Endothelial cell of umbilical vein (primary cell): ENCODE measurements around the gene ANKS1B. TPM values are rescaled to one million over a fixed set of nuclear protein-coding genes. Genes with fewer than 3 reads are reported as not detected.

Experiments
- BruUV-seq: library from RNA; stranded (reverse); fragments of 400-500 nt; replicated peaks from 2 replicates; lab custom pipeline; 2021; lab: Mats Ljungman, UMichigan
- CTCF ChIA-PET: fragments of 300-600, 350-600 bp; sonication (Branson Sonifier 250); formaldehyde crosslinking; loops from one replicate; lab custom pipeline; 2021; ENCODE audit warnings: antibody characterized with exemption, inconsistent platforms; lab: Charles Lee
- POLR2A ChIA-PET: fragments of 300-600, 350-600 bp; sonication (Branson Sonifier 250); formaldehyde crosslinking; loops from one replicate; lab custom pipeline; 2021; ENCODE audit warnings: antibody characterized with exemption, inconsistent platforms; lab: Charles Lee
- DNase-seq: peaks from one replicate; pipeline ENCODE4 v3.0.0-alpha.2; 2011; ENCODE audit warnings: low read depth, low spot score
- FAIRE-seq: peaks from 2 replicates; lab custom pipeline; 2011; peaks lifted over from hg19 to GRCh38; lab: Jason Lieb, UNC
- H2AFZ ChIP-seq: 2 replicates; pipeline ENCODE4 v1.6.0; 2012; ENCODE audit warnings: low read depth, low read length, control low read depth, inconsistent platforms
- H3K27ac ChIP-seq: 2 replicates; pipeline ENCODE4 v1.5.1; 2011; ENCODE audit warnings: low read depth, mild to moderate bottlenecking, control low read depth, low read length, moderate library complexity; ENCODE audit not compliant: insufficient read depth
- H3K27me3 ChIP-seq, 2 experiments: 2 replicates each; pipeline versions ENCODE4 v1.6.0 to v1.6.1; 2011; ENCODE audit warnings: low read length in 2 of 2, mixed read lengths in 1 of 2; ENCODE audit not compliant: control insufficient read depth in 2 of 2, insufficient read depth in 2 of 2
- H3K36me3 ChIP-seq, 2 experiments: 2 replicates in 1 of 2; 3 replicates in 1 of 2; pipeline ENCODE4 v1.5.1; 2011; ENCODE audit warnings: low read length in 2 of 2, mild to moderate bottlenecking in 1 of 2, moderate library complexity in 1 of 2; ENCODE audit not compliant: control insufficient read depth in 2 of 2, insufficient read depth in 2 of 2; ENCODE audit errors: extremely low read depth in 1 of 2
- H3K4me1 ChIP-seq: 3 replicates; pipeline ENCODE4 v1.5.1; 2011; ENCODE audit warnings: mild to moderate bottlenecking, low read length; ENCODE audit not compliant: control insufficient read depth, insufficient read depth; ENCODE audit errors: extremely low read depth
- H3K4me2 ChIP-seq: 2 replicates; pipeline ENCODE4 v1.6.1; 2011; ENCODE audit warnings: low read length, control low read depth, mixed read lengths; ENCODE audit not compliant: insufficient read depth
- H3K4me3 ChIP-seq, 3 experiments: fragments of 200-600 bp in 1 of 3; sonication (generic), shearing (Covaris generic) in 1 of 3; replicated peaks in 1 of 3; 2 replicates each; pipeline ENCODE4 v1.5.1; 2011 to 2016; ENCODE audit warnings: control low read depth in 3 of 3, low read length in 3 of 3, mild to moderate bottlenecking in 2 of 3, inconsistent platforms in 1 of 3, low read depth in 1 of 3, moderate library complexity in 1 of 3; ENCODE audit not compliant: insufficient read depth in 1 of 3
- H3K79me2 ChIP-seq: 2 replicates; pipeline ENCODE4 v1.6.0; 2012; ENCODE audit warnings: low read length, inconsistent platforms; ENCODE audit not compliant: control insufficient read depth, insufficient read depth
- H3K9ac ChIP-seq: replicated peaks from 2 replicates; pipeline ENCODE3; 2011; ENCODE audit warnings: low read length, control low read depth; ENCODE audit not compliant: insufficient read depth; ENCODE audit errors: extremely low read depth
- H3K9me1 ChIP-seq: replicated peaks from 3 replicates; pipeline ENCODE4 v1.6.0; 2011; ENCODE audit warnings: mild to moderate bottlenecking, low read length; ENCODE audit not compliant: control insufficient read depth, insufficient read depth; ENCODE audit errors: extremely low read depth
- H3K9me3 ChIP-seq: replicated peaks from 2 replicates; pipeline ENCODE4 v1.5.1; 2012; ENCODE audit warnings: low read length, inconsistent platforms; ENCODE audit not compliant: control insufficient read depth, insufficient read depth
- H4K20me1 ChIP-seq: replicated peaks from 2 replicates; pipeline ENCODE3; 2011; ENCODE audit warnings: mild to moderate bottlenecking, low read length; ENCODE audit not compliant: control insufficient read depth, insufficient read depth; ENCODE audit errors: extremely low read depth
- EZH2 ChIP-seq: IDR thresholded peaks from 2 replicates; pipeline ENCODE4 v1.6.1; 2012; ENCODE audit warnings: borderline replicate concordance, low read depth, mild to moderate bottlenecking, moderate library complexity, low read length, inconsistent platforms; ENCODE audit not compliant: severe bottlenecking
- FOS ChIP-seq: IDR thresholded peaks from 2 replicates; pipeline ENCODE4 v1.6.1; 2011; ENCODE audit warnings: mild to moderate bottlenecking, low read length, moderate library complexity, borderline replicate concordance; ENCODE audit not compliant: insufficient read depth
- GATA2 ChIP-seq: IDR thresholded peaks from 2 replicates; pipeline ENCODE4 v1.7.0; 2011; ENCODE audit warnings: low read depth, mild to moderate bottlenecking, moderate library complexity, mixed read lengths, low read length; ENCODE audit not compliant: insufficient read length, insufficient read depth
- JUN ChIP-seq: IDR thresholded peaks from 2 replicates; pipeline ENCODE4 v1.6.1; 2011; ENCODE audit warnings: borderline replicate concordance, low read depth; ENCODE audit not compliant: insufficient read length, insufficient read depth
- MAX ChIP-seq: IDR thresholded peaks from 2 replicates; pipeline ENCODE4 v1.6.1; 2011; ENCODE audit not compliant: insufficient read depth, insufficient read length
- MYC ChIP-seq: IDR thresholded peaks from one replicate; pipeline ENCODE4 v1.6.1; 2011; ENCODE audit warnings: mild to moderate bottlenecking, low read depth, low read length
- POLR2A ChIP-seq: IDR thresholded peaks from 2 replicates; pipeline ENCODE4 v1.6.1; 2012; ENCODE audit warnings: low read depth, mild to moderate bottlenecking, control low read depth, low read length
- dilution Hi-C: fragments of 300-500 bp; cut with MboI; formaldehyde crosslinking; loops from one replicate; pipeline ENCODE4 v1.15.0; 2019; ENCODE audit warnings: low sequenced_read_pairs; ENCODE audit not compliant: extremely low pct_ligation_motif_present
- intact Hi-C: fragments of 100-400 bp; cut with micrococcal nuclease; formaldehyde crosslinking; loops from one replicate; pipeline ENCODE4 v1.10.0; 2022
- polyA plus RNA-seq, 4 experiments: library from polyadenylated mRNA; depleted of rRNA in 3 of 4; stranded (reverse) in 3 of 4; unstranded in 1 of 4; fragments of >200 nt; gene quantifications; 2 replicates each; pipeline versions ENCODE4 v1.2.1 to v1.2.3, GENCODE V29; 2011 to 2012; ENCODE audit warnings: missing spikeins in 1 of 4
- total RNA-seq: library from RNA; stranded (reverse); gene quantifications from 2 replicates; pipeline ENCODE4 v1.2.3, GENCODE V29; 2021
- TF ChIP-seq, protein P1 (sequence below), 2 donors: IDR thresholded peaks; 1 replicate in 1 of 2; 2 replicates in 1 of 2; pipeline ENCODE4 v1.5.1; 2011; ENCODE audit warnings: low read length in 2 of 2, mild to moderate bottlenecking in 2 of 2, moderate library complexity in 2 of 2, control low read depth in 1 of 2, inconsistent platforms in 1 of 2, low read depth in 1 of 2; ENCODE audit not compliant: insufficient read depth in 1 of 2; ENCODE audit errors: extremely low read depth in 1 of 2

ANKS1B gene
- total and polyA plus RNA-seq, 2 donors (not counting 3 experiments of a cell fraction or from before 2014, with no cell fraction given), result 0.15 to 0.38 TPM

GRCh38 chr12:98821866-98822265, 1162.9 kb downstream of the ANKS1B start:
- no peak for DNase-seq
- Histone ChIP-seq H3K79me2 (no peaks in the 10 kb centered on the region), H3K36me3 (no peaks in the 10 kb centered on the region), H4K20me1 (no peaks in the 10 kb centered on the region), H3K9me3 (no peaks in the 10 kb centered on the region), H2AFZ (no peak overlapping the region), H3K4me2 (no peak overlapping the region), H3K9me1 (no peaks in the 10 kb centered on the region), H3K9ac (no peak overlapping the region), H3K4me3 (no peak overlapping the region), H3K4me1 (no peaks in the 10 kb centered on the region), H3K27ac (no peak overlapping the region), H3K27me3 (peaks cover 0 to 2% of the 10 kb centered on the region in 2 experiments)
- FAIRE-seq, result no peak
- CTCF ChIA-PET, result no interaction called here
- dilution Hi-C loops (no loop called here), intact Hi-C loops (no loop called here)
- no TSS peak for BruUV-seq
- POLR2A ChIA-PET, result no interaction called here
- no peak for TF ChIP-seq MYC
- no peak for TF ChIP-seq JUN
- TF ChIP-seq POLR2A, result no peak

DNA sequence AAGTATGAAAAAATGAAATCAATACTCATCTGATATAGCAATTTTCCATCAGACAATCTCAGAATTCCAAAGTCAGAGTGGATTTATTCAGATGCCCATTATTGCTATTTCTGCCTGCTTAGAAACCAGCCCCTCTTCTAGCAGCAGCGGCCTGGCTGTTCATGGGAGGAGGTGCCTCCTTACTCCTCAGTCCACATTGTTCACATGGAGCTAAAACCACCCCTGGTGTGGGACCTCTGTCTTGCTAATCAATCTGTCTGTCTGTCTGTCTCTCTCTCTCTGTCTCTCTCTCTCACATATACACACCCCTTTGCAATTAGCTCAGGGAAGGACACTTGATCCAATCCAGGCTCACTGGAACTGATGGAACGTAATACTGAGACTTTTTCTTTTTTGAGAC, 1163.5 kb downstream of the ANKS1B start:
- no peaks in the 10 kb centered on the region for H3K36me3 ChIP-seq
- ChIA-PET POLR2A (no interaction called here), CTCF (interaction anchor here (1.4 kb wide), 1 partner anchor 13 kb away, joined by 4 read pairs; no protein-coding TSS in a partner anchor)
- intact Hi-C loops, result no loop called here
- TF ChIP-seq MAX (no peak), FOS (no peak), MYC (no peak), POLR2A (no peak), EZH2 (no peak), GATA2 (no peak), JUN (no peak)
- TF ChIP-seq, protein P1, sequence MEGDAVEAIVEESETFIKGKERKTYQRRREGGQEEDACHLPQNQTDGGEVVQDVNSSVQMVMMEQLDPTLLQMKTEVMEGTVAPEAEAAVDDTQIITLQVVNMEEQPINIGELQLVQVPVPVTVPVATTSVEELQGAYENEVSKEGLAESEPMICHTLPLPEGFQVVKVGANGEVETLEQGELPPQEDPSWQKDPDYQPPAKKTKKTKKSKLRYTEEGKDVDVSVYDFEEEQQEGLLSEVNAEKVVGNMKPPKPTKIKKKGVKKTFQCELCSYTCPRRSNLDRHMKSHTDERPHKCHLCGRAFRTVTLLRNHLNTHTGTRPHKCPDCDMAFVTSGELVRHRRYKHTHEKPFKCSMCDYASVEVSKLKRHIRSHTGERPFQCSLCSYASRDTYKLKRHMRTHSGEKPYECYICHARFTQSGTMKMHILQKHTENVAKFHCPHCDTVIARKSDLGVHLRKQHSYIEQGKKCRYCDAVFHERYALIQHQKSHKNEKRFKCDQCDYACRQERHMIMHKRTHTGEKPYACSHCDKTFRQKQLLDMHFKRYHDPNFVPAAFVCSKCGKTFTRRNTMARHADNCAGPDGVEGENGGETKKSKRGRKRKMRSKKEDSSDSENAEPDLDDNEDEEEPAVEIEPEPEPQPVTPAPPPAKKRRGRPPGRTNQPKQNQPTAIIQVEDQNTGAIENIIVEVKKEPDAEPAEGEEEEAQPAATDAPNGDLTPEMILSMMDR (IDR thresholded peaks at IDR 0.05; ENCODE audit: extremely low read depth in 1 of 2, insufficient read depth in 1 of 2, low read depth in 1 of 2, low read length in 2 of 2), result no peak
- no peak overlapping the region for H3K9ac ChIP-seq
- no peaks in the 10 kb centered on the region for H3K4me1 ChIP-seq
- no peaks in the 10 kb centered on the region for H3K9me3 ChIP-seq
- H3K27me3 ChIP-seq, result peaks cover 0 to 2% of the 10 kb centered on the region in 2 experiments
- BruUV-seq, result no TSS peak
- DNase-seq, result no peak
- no peak overlapping the region for H3K4me3 ChIP-seq
- no peak for FAIRE-seq
- H3K4me2 ChIP-seq, result no peak overlapping the region
- no peak overlapping the region for H2AFZ ChIP-seq
- H4K20me1 ChIP-seq, result no peaks in the 10 kb centered on the region
- dilution Hi-C loops, result no loop called here
- H3K27ac ChIP-seq, result no peak overlapping the region
- no peaks in the 10 kb centered on the region for H3K9me1 ChIP-seq
- no peaks in the 10 kb centered on the region for H3K79me2 ChIP-seq
